GM18858 (cell line): Measurements from ENCODE around the gene PC.
A peak's percentile ranks its signal among the peaks of the same experiment; 100 is the strongest.

Source experiments
- ATAC-seq: cut with Tn5 transposase; IDR thresholded peaks from one replicate; pipeline ENCODE4 v1.9.1; 2021; ENCODE audit not compliant: unreplicated experiment

Gene PC

GRCh38 chr11:66915046-66915832, 42.9 kb downstream of the PC start:
- ATAC-seq: no peak

DNA sequence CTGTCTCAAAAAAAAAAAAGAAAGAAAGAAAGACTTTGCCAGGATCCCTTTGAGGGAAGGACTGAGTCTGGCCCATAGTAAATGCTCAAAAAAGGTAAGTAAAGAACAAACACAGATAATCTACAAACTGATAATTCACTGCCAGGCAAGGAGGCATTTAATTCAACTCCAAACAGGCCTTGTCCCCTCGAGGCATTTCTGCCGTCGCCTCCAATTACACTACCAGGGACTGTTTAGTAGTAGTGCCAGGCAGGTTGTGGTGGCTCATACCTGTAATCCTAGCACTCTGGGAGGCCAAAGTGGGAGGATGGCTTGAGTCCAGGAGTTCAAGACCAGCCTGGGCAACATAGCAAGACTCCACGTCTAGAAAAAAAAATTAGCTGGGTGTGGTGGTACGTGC, 43.7 kb downstream of the PC start:
- ATAC-seq: no peak

DNA sequence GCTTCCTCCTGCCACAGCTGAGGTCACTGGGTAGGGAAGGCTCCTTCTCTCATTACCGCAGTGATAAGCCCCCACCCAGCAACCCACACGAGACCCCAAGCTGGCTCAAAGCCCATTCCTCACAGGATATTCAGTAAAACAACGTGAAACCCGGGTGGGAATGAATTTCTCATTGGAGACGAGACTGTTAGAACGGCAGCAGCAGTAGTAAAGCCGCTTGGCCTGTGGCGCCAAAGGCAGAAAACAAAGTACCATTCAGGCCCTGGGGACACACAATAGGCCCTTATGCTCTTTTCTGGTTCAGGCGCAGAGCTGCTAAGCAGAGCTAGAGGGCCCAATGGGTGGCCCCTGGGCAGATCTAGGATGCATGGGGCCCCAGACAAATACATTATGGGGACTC, 45.3 kb downstream of the PC start:
- no peak for ATAC-seq

- no peak for ATAC-seq
Observed at GRCh38 chr11:66912361-66912760, 45.8 kb downstream of the PC start.

GRCh38 chr11:66910669-66911068, 47.5 kb downstream of the PC start:
- ATAC-seq: no peak

DNA sequence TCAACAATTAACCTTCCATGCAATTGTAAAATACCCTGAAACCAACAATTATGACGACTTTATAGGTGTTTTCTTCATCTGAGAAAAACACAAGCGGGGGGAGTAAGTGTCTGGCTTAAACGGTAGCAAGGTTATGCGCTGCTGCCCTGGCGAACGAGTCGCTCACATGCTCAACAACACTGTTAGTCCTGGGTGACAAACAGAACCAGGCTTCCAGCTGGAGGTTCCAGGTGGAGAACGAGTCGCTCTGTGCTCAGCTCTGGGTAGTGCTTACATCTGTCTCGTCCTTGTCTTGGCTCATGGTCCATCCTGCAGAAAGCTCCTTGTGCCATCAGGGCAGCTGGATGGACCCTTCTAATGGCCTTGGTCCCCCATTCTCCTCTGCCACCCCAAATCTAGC, 48.2 kb downstream of the PC start:
- ATAC-seq: no peak

GRCh38 chr11:66909181-66909580, 49.0 kb downstream of the PC start:
- ATAC-seq: no peak

GRCh38 chr11:66907751-66908630, 50.2 kb downstream of the PC start:
- ATAC-seq: no peak

DNA sequence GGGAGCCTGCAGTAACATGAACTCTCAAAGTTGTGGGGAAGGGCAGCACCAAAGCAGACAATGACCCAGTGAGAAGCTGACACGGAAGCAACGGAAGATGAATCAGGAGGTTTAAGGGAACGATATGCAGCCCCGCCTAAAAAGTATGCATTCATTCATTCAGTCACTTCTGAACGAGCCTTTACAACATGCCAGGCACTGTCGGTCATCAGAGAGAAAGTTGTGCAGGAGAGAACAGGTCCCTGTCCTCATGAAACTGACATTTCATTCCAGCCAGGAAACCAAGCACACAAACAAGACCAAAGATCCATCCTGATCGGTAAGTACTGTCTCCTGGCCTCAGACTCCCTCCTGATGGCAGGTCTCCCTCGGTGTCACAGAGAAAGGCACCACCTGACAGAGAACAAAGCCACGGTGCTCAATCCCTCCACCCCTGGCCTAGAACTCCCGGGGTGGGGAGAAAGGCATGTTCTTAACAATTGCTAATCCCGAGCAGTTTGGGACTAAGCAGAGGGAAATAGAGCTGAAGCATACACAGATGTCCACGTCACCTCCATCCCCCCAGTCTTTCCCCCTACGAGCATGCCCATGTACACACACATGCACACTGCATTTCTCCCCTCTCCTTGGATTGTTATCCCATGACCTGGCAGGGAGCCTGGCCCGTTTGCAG, 52.0 kb downstream of the PC start:
- ATAC-seq: no peak

DNA sequence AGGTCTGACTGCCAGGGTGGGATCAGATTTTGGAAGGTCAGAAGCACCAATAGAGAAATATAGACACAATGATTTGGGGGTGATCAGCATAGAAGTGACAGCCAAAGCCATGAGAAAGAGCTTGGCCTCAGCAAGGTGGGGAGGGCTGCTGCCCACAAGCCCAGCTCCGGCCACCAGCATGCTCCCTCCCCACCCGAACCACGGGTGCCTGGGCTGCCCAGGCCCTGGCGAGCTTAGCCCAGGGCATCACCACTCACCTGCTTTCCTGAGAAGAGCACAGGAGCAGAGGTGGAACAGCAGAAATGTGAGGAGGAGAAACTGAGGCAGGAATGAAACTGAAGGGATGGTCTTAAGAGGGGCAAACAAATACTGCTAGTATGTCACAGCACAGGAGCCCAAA, 52.6 kb downstream of the PC start:
- ATAC-seq: no peak

DNA sequence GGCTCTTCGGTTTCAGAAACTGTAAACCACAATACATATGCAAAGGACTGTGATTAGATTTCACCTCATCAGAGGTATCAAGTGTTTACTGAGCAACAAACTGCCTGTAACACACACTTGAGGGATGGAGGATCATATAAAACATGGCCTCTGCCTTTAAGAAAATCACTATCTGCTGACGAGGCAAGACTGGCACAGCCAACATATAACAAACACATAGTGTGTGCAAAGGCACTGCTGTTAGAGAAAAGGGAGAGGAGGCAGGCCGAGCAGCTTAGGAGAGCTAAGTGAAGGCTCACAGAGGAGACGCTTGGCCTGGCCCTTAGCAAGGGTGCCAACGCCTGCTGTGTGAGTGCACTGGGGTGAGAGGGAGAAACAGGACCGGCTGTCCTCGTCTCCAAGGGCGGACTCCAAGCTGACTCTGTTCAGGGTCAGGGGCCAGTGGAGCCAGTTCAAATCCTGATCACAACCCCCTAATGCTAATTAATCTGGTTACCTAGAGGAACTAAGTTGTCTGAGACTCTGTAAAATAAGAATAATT, 53.1 kb downstream of the PC start:
- ATAC-seq: no peak

DNA sequence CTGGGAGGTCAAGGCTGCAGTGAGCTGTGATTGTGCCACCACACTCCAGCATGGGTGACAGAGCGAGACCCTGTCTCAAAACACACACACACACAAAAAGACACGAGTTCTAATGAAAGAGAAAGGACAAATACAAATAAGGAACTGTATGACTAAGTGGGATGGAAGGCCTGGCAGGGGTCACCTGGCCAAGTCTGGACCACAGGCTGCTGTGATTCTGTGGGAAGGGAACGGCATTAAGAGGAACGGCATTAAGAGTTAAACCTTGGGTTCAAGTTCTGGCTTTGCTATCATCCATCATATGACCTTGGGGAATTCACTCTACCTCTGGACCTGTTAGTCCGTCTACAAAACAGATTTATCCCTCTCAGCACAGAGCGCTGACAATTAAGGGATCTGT, 53.6 kb downstream of the PC start:
- ATAC-seq: no peak

GRCh38 chr11:66904055-66904454, 54.1 kb downstream of the PC start:
- no peak for ATAC-seq

- no peak for ATAC-seq
Observed at GRCh38 chr11:66902486-66903177, 55.6 kb downstream of the PC start.

DNA sequence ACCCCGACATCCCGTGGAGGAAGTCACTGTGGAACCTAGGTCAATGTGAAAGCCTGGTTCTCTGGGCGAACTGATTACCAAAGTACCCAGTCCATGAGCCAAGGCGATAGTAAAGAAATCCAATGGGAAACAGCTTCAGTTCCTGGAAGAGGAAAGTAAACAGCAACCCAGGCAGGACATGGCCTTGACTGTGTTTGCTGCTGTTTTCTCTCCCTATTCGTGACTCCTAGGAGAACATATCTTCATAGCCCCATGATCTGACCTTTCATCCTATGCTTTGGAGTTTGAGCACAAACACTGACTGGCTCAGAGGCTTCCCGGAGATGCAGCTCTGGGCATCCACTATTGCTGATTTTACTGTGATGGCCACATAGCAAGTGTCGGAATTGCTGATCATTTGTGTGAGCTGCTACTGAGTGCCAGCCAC, 56.2 kb downstream of the PC start:
- ATAC-seq: no peak

- no peak for ATAC-seq
Observed at GRCh38 chr11:66894141-66894540, 64.0 kb downstream of the PC start.

DNA sequence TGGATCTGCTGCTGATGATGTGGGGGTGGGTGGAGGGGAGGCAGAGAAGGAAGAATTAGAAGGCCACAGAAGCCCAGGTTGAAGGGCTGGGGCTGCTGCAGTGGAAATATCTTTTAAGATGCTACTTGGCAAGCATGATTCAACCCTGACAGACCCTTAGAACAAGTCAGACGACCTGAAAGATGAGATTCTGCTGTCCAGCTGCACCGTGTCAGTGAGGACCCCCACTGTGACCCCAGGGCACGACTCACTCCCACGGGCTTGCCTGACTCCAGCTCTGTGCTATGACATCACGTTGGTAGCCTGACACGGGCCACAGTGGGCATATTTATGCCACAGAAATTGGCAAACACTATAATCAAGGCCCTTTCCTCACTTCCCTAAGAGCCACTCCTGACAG, 65.3 kb downstream of the PC start:
- no peak for ATAC-seq

DNA sequence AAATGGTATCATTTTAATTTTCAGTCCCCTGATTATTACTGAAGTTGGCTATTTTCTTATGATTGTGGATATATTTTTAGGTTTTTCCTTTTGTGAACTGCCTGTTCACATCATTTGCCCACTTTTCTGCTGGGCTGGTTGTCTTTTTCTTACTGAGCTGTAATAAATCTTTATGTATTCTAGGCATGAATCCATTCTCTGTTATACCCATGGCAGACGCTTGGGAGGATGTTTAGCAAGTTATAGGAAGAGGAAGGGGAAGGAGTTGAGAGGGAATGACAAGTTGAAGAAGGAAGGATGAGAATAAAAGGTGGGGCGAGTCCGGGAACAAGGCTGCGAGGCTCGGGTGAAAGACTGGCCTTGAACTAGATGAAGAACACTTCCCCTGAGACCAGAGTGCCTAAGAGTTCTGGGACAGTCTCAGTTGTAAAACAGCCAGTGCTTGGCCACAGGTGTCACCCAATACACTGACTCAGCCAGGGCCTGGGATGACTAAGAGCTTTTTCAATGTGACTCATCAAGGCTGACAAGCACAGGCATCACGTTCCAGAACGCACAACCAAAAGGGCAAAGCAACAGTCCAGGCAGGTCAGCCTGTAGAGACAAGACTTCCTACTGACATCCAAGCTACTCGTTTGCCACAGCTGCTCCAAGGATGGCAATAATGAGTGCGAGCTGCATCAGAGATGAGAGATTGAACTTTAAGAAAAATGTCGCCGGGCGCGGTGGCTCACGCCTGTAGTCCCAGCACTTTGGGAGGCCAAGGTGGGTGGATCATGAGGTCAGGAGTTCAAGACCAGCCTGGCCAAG, 66.1 kb downstream of the PC start:
- ATAC-seq: peak; percentile 81

DNA sequence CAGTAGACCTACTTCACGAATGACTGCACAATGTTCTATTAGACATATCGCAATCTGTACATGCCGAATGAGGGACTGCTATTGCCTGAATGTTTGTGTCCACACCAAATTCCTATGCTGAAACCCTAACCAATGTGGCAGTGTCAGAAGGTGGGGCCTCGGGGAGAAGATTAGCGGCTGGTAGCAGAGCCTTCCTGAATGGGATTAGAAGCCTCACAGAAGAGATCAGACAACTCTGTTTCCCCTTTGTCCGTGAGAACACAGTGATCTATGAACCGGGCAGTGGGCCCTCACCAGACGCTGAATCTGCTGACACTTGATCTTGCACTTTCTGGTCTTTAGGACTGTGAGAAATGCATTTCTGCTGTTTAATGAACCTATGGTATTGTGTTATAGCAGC, 68.2 kb downstream of the PC start:
- no peak for ATAC-seq

DNA sequence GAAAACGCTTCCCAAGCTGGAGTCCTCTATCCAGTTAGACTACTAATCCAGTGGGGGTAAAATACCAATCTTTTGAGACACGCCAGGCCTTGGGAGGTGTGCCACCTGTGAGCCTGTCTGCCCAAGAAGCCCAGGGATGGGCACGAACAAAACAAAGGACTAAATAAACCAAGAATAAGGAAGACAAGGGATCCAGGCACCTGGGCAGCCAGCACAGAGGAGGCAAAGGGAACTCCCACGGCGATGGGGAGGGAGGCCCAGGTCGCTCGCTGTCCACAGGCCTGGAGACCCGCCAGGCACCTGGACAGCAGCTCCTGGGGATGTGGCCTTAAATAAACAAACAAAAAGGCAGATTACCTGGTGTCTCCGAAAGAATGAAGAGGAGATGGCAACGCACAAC, 69.9 kb downstream of the PC start:
- no peak for ATAC-seq
